PC-9 (cell line): ENCODE measurements around the gene PAXX. TPM values are rescaled to one million over a fixed set of nuclear protein-coding genes. Genes with fewer than 3 reads are reported as not detected.

Experiments used
- BruUV-seq: library from RNA; stranded (reverse); fragments of 400-500 nt; replicated peaks from 2 replicates; lab custom pipeline; 2021; lab: Mats Ljungman, UMichigan
- CTCF ChIA-PET: fragments of 300-600 bp; sonication (Branson Sonifier 250); formaldehyde crosslinking; loops from one replicate; lab custom pipeline; 2022; ENCODE audit warnings: antibody characterized with exemption; lab: Charles Lee
- POLR2A ChIA-PET: fragments of 300-600 bp; sonication (Branson Sonifier 250); formaldehyde crosslinking; loops from one replicate; lab custom pipeline; 2022; ENCODE audit warnings: antibody characterized with exemption; ENCODE audit not compliant: unreplicated experiment; lab: Charles Lee
- DNase-seq, 2 experiments: peaks; one replicate each; pipeline versions ENCODE4 v3.0.0 to v3.0.0-alpha.2; 2015 to 2022; ENCODE audit warnings: mixed read lengths in 1 of 2
- H2AFZ ChIP-seq: fragments of 200-600 bp; sonication (generic); 2 replicates; pipeline ENCODE4 v1.8.1; 2017; ENCODE audit warnings: antibody characterized with exemption
- H3F3A ChIP-seq: fragments of 200-600 bp; sonication (generic); 2 replicates; pipeline ENCODE4 v1.8.1; 2017; ENCODE audit warnings: antibody characterized with exemption, mild to moderate bottlenecking, low read depth; ENCODE audit not compliant: insufficient read depth
- H3K27ac ChIP-seq: fragments of 200-600 bp; sonication (generic); 2 replicates; pipeline ENCODE4 v1.6.1; 2016; ENCODE audit warnings: mixed run types
- H3K27me3 ChIP-seq: fragments of 200-600 bp; sonication (generic); 2 replicates; pipeline ENCODE4 v1.6.1; 2016; ENCODE audit warnings: low read depth, mixed run types; ENCODE audit not compliant: insufficient read depth
- H3K36me3 ChIP-seq: fragments of 200-600 bp; sonication (generic); 2 replicates; pipeline ENCODE4 v1.6.1; 2016; ENCODE audit warnings: low read depth, mixed run types
- H3K4me1 ChIP-seq: fragments of 200-600 bp; sonication (generic); replicated peaks from 2 replicates; pipeline ENCODE4 v1.6.1; 2016; ENCODE audit warnings: mixed run types; ENCODE audit not compliant: insufficient read depth
- H3K4me2 ChIP-seq: fragments of 200-600 bp; sonication (generic); 2 replicates; pipeline ENCODE4 v1.6.1; 2017; ENCODE audit warnings: mixed run types
- H3K4me3 ChIP-seq: fragments of 200-600 bp; sonication (generic); 2 replicates; pipeline ENCODE4 v1.6.1; 2016; ENCODE audit warnings: mixed run types
- H3K79me2 ChIP-seq: fragments of 200-600 bp; sonication (generic); 2 replicates; pipeline ENCODE4 v1.6.1; 2017; ENCODE audit warnings: low read depth, mixed run types
- H3K9me2 ChIP-seq: fragments of 200-600 bp; sonication (generic); 2 replicates; pipeline ENCODE4 v1.8.1; 2017; ENCODE audit warnings: mild to moderate bottlenecking; ENCODE audit not compliant: insufficient read depth
- H3K9me3 ChIP-seq: fragments of 200-600 bp; sonication (generic); 2 replicates; pipeline ENCODE4 v1.8.1; 2016; ENCODE audit warnings: low read depth; ENCODE audit not compliant: insufficient read depth
- H4K20me1 ChIP-seq: fragments of 200-600 bp; sonication (generic); 2 replicates; pipeline ENCODE4 v1.8.1; 2017; ENCODE audit not compliant: insufficient read depth
- CTCF ChIP-seq: fragments of 200-600 bp; sonication (generic); conservative IDR thresholded peaks from 2 replicates; pipeline ENCODE4 v1.6.1; 2017; ENCODE audit warnings: mixed run types, antibody characterized with exemption, mild to moderate bottlenecking, moderate library complexity
- EZH2 ChIP-seq: fragments of 200-600 bp; sonication (generic); IDR thresholded peaks from 2 replicates; pipeline ENCODE4 v1.8.0; 2017; ENCODE audit warnings: antibody characterized with exemption, low read depth
- intact Hi-C: fragments of 100-400 bp; cut with micrococcal nuclease; formaldehyde crosslinking; loops from one replicate; pipeline ENCODE4 v1.10.0; 2022; ENCODE audit not compliant: unreplicated experiment
- total RNA-seq: library from RNA; stranded (reverse); gene quantifications from 2 replicates; pipeline ENCODE4 v1.2.3, GENCODE V29; 2021

PAXX gene
- total RNA-seq, 1 experiment from 2014 or later = 54.9 TPM

GRCh38 chr9:137034709-137035506 lies 42.7 kb downstream of the PAXX start:
- CTCF ChIA-PET = interaction anchor here (0.6 to 1.8 kb wide), 14 partner anchors 9 to 715 kb away, joined by 3 to 46 read pairs (median 4); partner anchors contain the start of genes C8G and CLIC3
- no peak overlapping the region for H2AFZ ChIP-seq
- intact Hi-C loops = loop anchor here (1.0 kb wide), 2 partner anchors 87 to 245 kb away; no protein-coding TSS in a partner anchor

GRCh38 chr9:137035507-137035834 lies 43.2 kb downstream of the PAXX start:
- Histone ChIP-seq H4K20me1 (0 out of 2 replicates have a peak, but pooled peaks cover 4% of the 10 kb centered on the region), H3K79me2 (no peaks in the 10 kb centered on the region), H3K4me3 (no peak overlapping the region), H3K9me2 (no peaks in the 10 kb centered on the region), H3F3A (peaks cover 22% of the 10 kb centered on the region; the same call in 1 of the 2 replicates), H3K4me2 (no peak overlapping the region), H3K9me3 (no peaks in the 10 kb centered on the region), H3K27ac (no peak overlapping the region), H2AFZ (no peak overlapping the region), H3K27me3 (no peaks in the 10 kb centered on the region), H3K4me1 (peaks cover 9% of the 10 kb centered on the region), H3K36me3 (no peaks in the 10 kb centered on the region)
- no TSS peak for BruUV-seq
- intact Hi-C loops = loop anchor here (1.0 kb wide), 2 partner anchors 87 to 245 kb away; no protein-coding TSS in a partner anchor
- CTCF ChIA-PET = interaction anchor here (0.6 to 1.8 kb wide), 10 partner anchors 10 to 716 kb away, joined by 3 to 46 read pairs (median 3); partner anchors contain the start of genes C8G and CLIC3
- POLR2A ChIA-PET = interaction anchor here (0.6 to 0.7 kb wide), 2 partner anchors 188 to 247 kb away, joined by 6 to 10 read pairs; no protein-coding TSS in a partner anchor
- DNase-seq = no peak
- TF ChIP-seq EZH2 (no peak), CTCF (peak; percentile 48; the same call in 1 of the 2 replicates)

More at GRCh38 chr9:137034709-137035506, 42.7 kb downstream of the PAXX start:
- no peak overlapping the region for H3K27ac ChIP-seq
- TSS peak; percentile 14 for BruUV-seq
- POLR2A ChIA-PET = interaction anchor here (0.6 to 1.1 kb wide), 6 partner anchors 41 to 246 kb away, joined by 4 to 11 read pairs (median 6); partner anchors contain the start of gene TUBB4B
- no peaks in the 10 kb centered on the region for H3K9me2 ChIP-seq
- no peaks in the 10 kb centered on the region for H3K79me2 ChIP-seq
- no peak for TF ChIP-seq EZH2
- peak; percentile 87 for TF ChIP-seq CTCF
- H3K36me3 ChIP-seq = no peaks in the 10 kb centered on the region
- peak overlapping the region; percentile 74 for H3K4me2 ChIP-seq
- H3K27me3 ChIP-seq = no peaks in the 10 kb centered on the region
- H3K9me3 ChIP-seq = no peaks in the 10 kb centered on the region
- H3K4me1 ChIP-seq = peaks cover 9% of the 10 kb centered on the region
- peak; percentile 70 to 88 for DNase-seq
- H4K20me1 ChIP-seq = 0 out of 2 replicates have a peak, but pooled peaks cover 4% of the 10 kb centered on the region
- peak overlapping the region; percentile 29; the same call in 1 of the 2 replicates for H3K4me3 ChIP-seq
- H3F3A ChIP-seq = peaks cover 22% of the 10 kb centered on the region; the same call in 1 of the 2 replicates

GRCh38 chr9:137035937-137036336 lies 43.7 kb downstream of the PAXX start:
- Histone ChIP-seq H3K36me3 (no peaks in the 10 kb centered on the region), H3K79me2 (no peaks in the 10 kb centered on the region), H2AFZ (no peak overlapping the region), H3K9me3 (no peaks in the 10 kb centered on the region), H3K27ac (no peak overlapping the region), H3K9me2 (no peaks in the 10 kb centered on the region), H4K20me1 (0 out of 2 replicates have a peak, but pooled peaks cover 4% of the 10 kb centered on the region), H3K4me1 (peaks cover 9% of the 10 kb centered on the region), H3K4me2 (no peak overlapping the region), H3K27me3 (no peaks in the 10 kb centered on the region), H3K4me3 (no peak overlapping the region), H3F3A (peaks cover 22% of the 10 kb centered on the region; the same call in 1 of the 2 replicates)
- no peak for DNase-seq
- POLR2A ChIA-PET = no interaction called here
- TF ChIP-seq CTCF = no peak
- TF ChIP-seq EZH2 = no peak
- BruUV-seq = no TSS peak
- CTCF ChIA-PET = interaction anchor here (0.6 to 1.8 kb wide), 6 partner anchors 10 to 188 kb away, joined by 3 to 46 read pairs (median 3); partner anchors contain the start of genes C8G and CLIC3
- intact Hi-C loops = loop anchor here (1.0 kb wide), 2 partner anchors 88 to 246 kb away; no protein-coding TSS in a partner anchor
